IMR-90 (cell line): ENCODE results near the gene CHST2. TPM values are rescaled to one million over a fixed set of nuclear protein-coding genes. Genes with fewer than 3 reads are reported as not detected.

Experiments used
- ATAC-seq: fragments of 200-7000 bp; cut with Tn5 transposase; 2 replicates; pipeline ENCODE4 v1.9.1; 2020; ENCODE audit warnings: low read depth, mild to moderate bottlenecking, moderate library complexity
- BruUV-seq: library from RNA; stranded (reverse); fragments of 400-500 nt; replicated peaks from 2 replicates; lab custom pipeline; 2021; lab: Mats Ljungman, UMichigan
- CTCF ChIA-PET: fragments of 300-600 bp; formaldehyde crosslinking; extraction: SDS; loops from one replicate; lab custom pipeline; 2021; ENCODE audit warnings: antibody characterized with exemption; lab: Yijun Ruan, JAX
- POLR2A ChIA-PET: fragments of 300-600 bp; sonication (Branson Sonifier 250); formaldehyde crosslinking; loops from one replicate; lab custom pipeline; 2022; ENCODE audit warnings: antibody characterized with exemption; ENCODE audit not compliant: unreplicated experiment; lab: Charles Lee
- DNase-seq: peaks from one replicate; pipeline ENCODE4 v3.0.0; 2013
- H2AFZ ChIP-seq: replicated peaks from 2 replicates; pipeline ENCODE3; 2013; ENCODE audit warnings: low read length, mild to moderate bottlenecking; ENCODE audit not compliant: poor library complexity
- H2AK5ac ChIP-seq: 2 replicates; pipeline ENCODE4 v1.6.1; 2013; ENCODE audit warnings: low read depth, low read length, inconsistent platforms
- H2AK9ac ChIP-seq: replicated peaks from 2 replicates; pipeline ENCODE3; 2013; ENCODE audit warnings: mild to moderate bottlenecking, low read depth, low read length, moderate library complexity; ENCODE audit not compliant: poor library complexity
- H2BK120ac ChIP-seq: 2 replicates; pipeline ENCODE4 v1.6.1; 2013; ENCODE audit warnings: low read depth, low read length, inconsistent platforms
- H2BK15ac ChIP-seq: 3 replicates; pipeline ENCODE4 v1.6.1; 2013; ENCODE audit warnings: low read depth, low read length, inconsistent platforms
- H2BK20ac ChIP-seq: 2 replicates; pipeline ENCODE4 v1.6.1; 2013; ENCODE audit warnings: low read depth, mild to moderate bottlenecking, inconsistent platforms, low read length, moderate library complexity
- H2BK5ac ChIP-seq: 2 replicates; pipeline ENCODE4 v1.6.1; 2013; ENCODE audit warnings: mild to moderate bottlenecking, low read depth, low read length, inconsistent platforms; ENCODE audit not compliant: poor library complexity, severe bottlenecking
- H3K14ac ChIP-seq: replicated peaks from 2 replicates; pipeline ENCODE4 v1.6.1; 2013; ENCODE audit warnings: low read depth, low read length, inconsistent platforms
- H3K18ac ChIP-seq: 2 replicates; pipeline ENCODE4 v1.6.1; 2013; ENCODE audit warnings: low read depth, low read length, control low read depth
- H3K23ac ChIP-seq: 2 replicates; pipeline ENCODE4 v1.6.1; 2013; ENCODE audit warnings: low read depth, low read length, inconsistent platforms
- H3K27ac ChIP-seq: 2 replicates; pipeline ENCODE4 v1.5.1; 2013; ENCODE audit warnings: mild to moderate bottlenecking, control low read depth, low read length; ENCODE audit not compliant: insufficient read depth
- H3K27me3 ChIP-seq: 2 replicates; pipeline ENCODE4 v1.6.1; 2013; ENCODE audit warnings: low read length; ENCODE audit not compliant: control insufficient read depth, insufficient read depth
- H3K36me3 ChIP-seq: 2 replicates; pipeline ENCODE4 v1.6.1; 2013; ENCODE audit warnings: low read length, mixed read lengths; ENCODE audit not compliant: control insufficient read depth, insufficient read depth
- H3K4ac ChIP-seq: 2 replicates; pipeline ENCODE4 v1.6.1; 2013; ENCODE audit warnings: low read depth, low read length, inconsistent platforms
- H3K4me1 ChIP-seq: 2 replicates; pipeline ENCODE4 v1.6.1; 2013; ENCODE audit warnings: low read length, mixed read lengths; ENCODE audit not compliant: control insufficient read depth, insufficient read depth
- H3K4me2 ChIP-seq: 2 replicates; pipeline ENCODE4 v1.6.1; 2013; ENCODE audit warnings: low read depth, mild to moderate bottlenecking, control low read depth, low read length, moderate library complexity
- H3K4me3 ChIP-seq: 2 replicates; pipeline ENCODE4 v1.5.1; 2013; ENCODE audit warnings: low read depth, mild to moderate bottlenecking, control low read depth, low read length, moderate library complexity; ENCODE audit not compliant: insufficient read depth
- H3K56ac ChIP-seq: 2 replicates; pipeline ENCODE4 v1.6.1; 2013; ENCODE audit warnings: low read length, inconsistent platforms; ENCODE audit not compliant: insufficient read depth; ENCODE audit errors: extremely low read depth
- H3K79me1 ChIP-seq, 2 experiments: 2 replicates each; pipeline ENCODE4 v1.6.1; 2013; ENCODE audit warnings: low read length in 2 of 2, inconsistent platforms in 1 of 2, low read depth in 1 of 2
- H3K9ac ChIP-seq: 2 replicates; pipeline ENCODE4 v1.6.1; 2013; ENCODE audit warnings: low read depth, low read length, control low read depth
- H3K9me1 ChIP-seq: 2 replicates; pipeline ENCODE4 v1.6.1; 2013; ENCODE audit warnings: low read length, inconsistent platforms; ENCODE audit not compliant: insufficient read depth
- H3K9me3 ChIP-seq: 2 replicates; pipeline ENCODE4 v1.6.1; 2013; ENCODE audit warnings: low read length; ENCODE audit not compliant: control insufficient read depth, insufficient read depth
- H4K20me1 ChIP-seq: 2 replicates; pipeline ENCODE4 v1.6.1; 2013; ENCODE audit warnings: low read length, inconsistent platforms; ENCODE audit not compliant: insufficient read depth
- H4K5ac ChIP-seq: 2 replicates; pipeline ENCODE4 v1.6.1; 2013; ENCODE audit warnings: mild to moderate bottlenecking, low read depth, low read length, control low read depth
- H4K8ac ChIP-seq, 2 experiments: 2 replicates each; pipeline ENCODE4 v1.6.1; 2013; ENCODE audit warnings: low read depth in 2 of 2, low read length in 2 of 2, control low read depth in 1 of 2, inconsistent platforms in 1 of 2
- H4K91ac ChIP-seq: 2 replicates; pipeline ENCODE4 v1.6.1; 2013; ENCODE audit warnings: low read depth, low read length, inconsistent platforms; ENCODE audit not compliant: insufficient read depth
- BHLHE40 ChIP-seq: fragments of 150-350 bp; IDR thresholded peaks from 2 replicates; pipeline ENCODE4 v1.6.1; 2016; ENCODE audit warnings: mild to moderate bottlenecking, low read depth, low read length
- CEBPB ChIP-seq: IDR thresholded peaks from 2 replicates; pipeline ENCODE4 v1.6.1; 2012; ENCODE audit warnings: low read depth, low read length, improper control_type of control experiment
- CHD1 ChIP-seq: IDR thresholded peaks from 2 replicates; pipeline ENCODE4 v1.6.1; 2012; ENCODE audit warnings: low read depth, low read length, improper control_type of control experiment
- ELK1 ChIP-seq: fragments of 150-350 bp; IDR thresholded peaks from 2 replicates; pipeline ENCODE4 v1.6.1; 2016; ENCODE audit warnings: low read depth, mild to moderate bottlenecking, low read length, moderate library complexity, borderline replicate concordance
- FOS ChIP-seq: fragments of 150-350 bp; IDR thresholded peaks from 2 replicates; pipeline ENCODE4 v1.6.1; 2016; ENCODE audit warnings: low read depth, low read length
- MAFK ChIP-seq: IDR thresholded peaks from 2 replicates; pipeline ENCODE4 v1.6.1; 2012; ENCODE audit warnings: low read depth, low read length, improper control_type of control experiment
- MAZ ChIP-seq: IDR thresholded peaks from 2 replicates; pipeline ENCODE4 v1.6.1; 2012; ENCODE audit warnings: low read depth, mild to moderate bottlenecking, low read length, improper control_type of control experiment, moderate library complexity, borderline replicate concordance
- MXI1 ChIP-seq: IDR thresholded peaks from 2 replicates; pipeline ENCODE4 v1.6.1; 2012; ENCODE audit warnings: low read depth, mild to moderate bottlenecking, low read length, moderate library complexity, borderline replicate concordance
- NFE2L2 ChIP-seq: fragments of 150-350 bp; IDR thresholded peaks from 2 replicates; pipeline ENCODE4 v1.6.1; 2016; ENCODE audit warnings: low read depth, mild to moderate bottlenecking, low read length
- POLR2A ChIP-seq: IDR thresholded peaks from 2 replicates; pipeline ENCODE4 v1.6.1; 2012; ENCODE audit warnings: mild to moderate bottlenecking, low read depth, low read length
- RAD21 ChIP-seq: IDR thresholded peaks from 2 replicates; pipeline ENCODE4 v1.6.1; 2012; ENCODE audit warnings: low read length, improper control_type of control experiment
- RCOR1 ChIP-seq: IDR thresholded peaks from 2 replicates; pipeline ENCODE4 v1.6.1; 2012; ENCODE audit warnings: mild to moderate bottlenecking, low read length, improper control_type of control experiment; ENCODE audit not compliant: insufficient replicate concordance
- RFX5 ChIP-seq: IDR thresholded peaks from 2 replicates; pipeline ENCODE4 v1.8.0; 2012; ENCODE audit warnings: low read depth, mild to moderate bottlenecking, low read length, moderate library complexity
- SMC3 ChIP-seq: fragments of 150-350 bp; IDR thresholded peaks from 2 replicates; pipeline ENCODE4 v1.6.1; 2016; ENCODE audit warnings: low read depth, mild to moderate bottlenecking, antibody characterized with exemption, low read length, moderate library complexity
- USF2 ChIP-seq: fragments of 150-350 bp; IDR thresholded peaks from 2 replicates; pipeline ENCODE4 v1.6.1; 2017; ENCODE audit warnings: mild to moderate bottlenecking, antibody characterized with exemption, low read length, low read depth
- WGBS, 2 experiments: methylation state at CpG; one replicate each; pipeline versions ENCODE4 v1.1.5 to v1.1.7; 2013; ENCODE audit warnings: missing lambda C conversion rate in 2 of 2; ENCODE audit not compliant: insufficient read length in 1 of 2; ENCODE audit errors: extremely low coverage in 2 of 2; 5-methylcytosine and 5-hydroxymethylcytosine counted together
- dilution Hi-C: fragments of 300-500 bp; cut with HindIII; formaldehyde crosslinking; loops from one replicate; pipeline ENCODE4 v1.14.3; 2018; ENCODE audit warnings: low sequenced_read_pairs; ENCODE audit not compliant: unreplicated experiment
- in situ Hi-C: fragments of 300-500 bp; cut with MboI; formaldehyde crosslinking; loops from 3 replicates; pipeline ENCODE4 v1.14.3; 2019; ENCODE audit warnings: low sequenced_read_pairs, inconsistent platforms, mixed read lengths
- intact Hi-C: fragments of 100-400 bp; cut with micrococcal nuclease; formaldehyde crosslinking; loops from 2 replicates; pipeline ENCODE4 v1.10.0; 2022
- polyA plus RNA-seq, 3 experiments: library from polyadenylated mRNA; depleted of rRNA; stranded (reverse); fragments of >200 nt; gene quantifications; 2 replicates each; pipeline ENCODE4 v1.2.3, GENCODE V29; 2012; ENCODE audit warnings: low replicate concordance in 1 of 3
- total RNA-seq: library from RNA; depleted of rRNA; stranded (reverse); fragments of >200 nt; gene quantifications from 2 replicates; pipeline ENCODE4 v1.2.3, GENCODE V29; 2012
- TF ChIP-seq, protein P1 (sequence below): conservative IDR thresholded peaks from 2 replicates; pipeline ENCODE4 v1.5.1; 2012; ENCODE audit warnings: mild to moderate bottlenecking, low read depth, low read length, improper control_type of control experiment

The CHST2 gene
- total and polyA plus RNA-seq, 2 of the 4 experiments (the other 2 are of a cell fraction): 0.90 to 1.4 TPM

GRCh38 chr3:143128227-143128955, 8.8 kb downstream of the CHST2 start:
- Histone ChIP-seq H4K5ac (no peak overlapping the region), H4K91ac (no peak overlapping the region), H2BK5ac (no peak overlapping the region), H3K56ac (no peak overlapping the region), H3K18ac (no peak overlapping the region), H2AK9ac (no peak overlapping the region), H3K36me3 (no peaks in the 10 kb centered on the region), H3K23ac (no peak overlapping the region), H3K4me2 (no peak overlapping the region), H2AFZ (no peak overlapping the region), H4K8ac (no peak overlapping the region), H2BK20ac (no peak overlapping the region), H3K9ac (no peak overlapping the region), H3K4me1 (peaks cover 6% of the 10 kb centered on the region), H3K9me1 (no peaks in the 10 kb centered on the region), H3K27me3 (no peaks in the 10 kb centered on the region), H3K9me3 (no peaks in the 10 kb centered on the region), H3K79me1 (no peaks in the 10 kb centered on the region; a peak in 1 of 4 replicates), H2BK120ac (no peak overlapping the region), H3K4me3 (no peak overlapping the region), H3K27ac (no peak overlapping the region), H4K20me1 (no peaks in the 10 kb centered on the region), H3K4ac (no peak overlapping the region), H2AK5ac (no peak overlapping the region), H2BK15ac (no peak overlapping the region), H3K14ac (no peak overlapping the region)
- ChIA-PET POLR2A (no interaction called here), CTCF (no interaction called here)
- no CpG with 5 or more reads among the region's 5 CpGs for WGBS, 2 experiments
- dilution Hi-C loops (no loop called here), in situ Hi-C loops (loop anchor here (10.0 kb wide), 1 partner anchor 176 kb away; no protein-coding TSS in a partner anchor), intact Hi-C loops (no loop called here)
- no TSS peak for BruUV-seq
- peak; percentile 9 for DNase-seq
- TF ChIP-seq RCOR1 (no peak), MAZ (no peak), NFE2L2 (no peak), CHD1 (no peak), RFX5 (no peak), POLR2A (no peak), RAD21 (no peak), FOS (no peak), ELK1 (no peak), USF2 (no peak), MXI1 (no peak), SMC3 (no peak), MAFK (no peak), CEBPB (no peak), BHLHE40 (no peak)
- TF ChIP-seq, protein P1, sequence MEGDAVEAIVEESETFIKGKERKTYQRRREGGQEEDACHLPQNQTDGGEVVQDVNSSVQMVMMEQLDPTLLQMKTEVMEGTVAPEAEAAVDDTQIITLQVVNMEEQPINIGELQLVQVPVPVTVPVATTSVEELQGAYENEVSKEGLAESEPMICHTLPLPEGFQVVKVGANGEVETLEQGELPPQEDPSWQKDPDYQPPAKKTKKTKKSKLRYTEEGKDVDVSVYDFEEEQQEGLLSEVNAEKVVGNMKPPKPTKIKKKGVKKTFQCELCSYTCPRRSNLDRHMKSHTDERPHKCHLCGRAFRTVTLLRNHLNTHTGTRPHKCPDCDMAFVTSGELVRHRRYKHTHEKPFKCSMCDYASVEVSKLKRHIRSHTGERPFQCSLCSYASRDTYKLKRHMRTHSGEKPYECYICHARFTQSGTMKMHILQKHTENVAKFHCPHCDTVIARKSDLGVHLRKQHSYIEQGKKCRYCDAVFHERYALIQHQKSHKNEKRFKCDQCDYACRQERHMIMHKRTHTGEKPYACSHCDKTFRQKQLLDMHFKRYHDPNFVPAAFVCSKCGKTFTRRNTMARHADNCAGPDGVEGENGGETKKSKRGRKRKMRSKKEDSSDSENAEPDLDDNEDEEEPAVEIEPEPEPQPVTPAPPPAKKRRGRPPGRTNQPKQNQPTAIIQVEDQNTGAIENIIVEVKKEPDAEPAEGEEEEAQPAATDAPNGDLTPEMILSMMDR: no peak
- peak; percentile 68 for ATAC-seq
